HCT116 (cell line): Measurements from ENCODE around the gene RTN4IP1. TPM values are rescaled to one million over a fixed set of nuclear protein-coding genes. Genes with fewer than 3 reads are reported as not detected.

Experiments used
- ATAC-seq: fragments of 200-7000 bp; cut with Tn5 transposase; 2 replicates; pipeline ENCODE4 v1.9.1; 2020; ENCODE audit warnings: mild to moderate bottlenecking, moderate library complexity
- BruUV-seq: library from RNA; stranded (reverse); fragments of 400-500 nt; replicated peaks from 2 replicates; lab custom pipeline; 2021; lab: Mats Ljungman, UMichigan
- CTCF ChIA-PET: fragments of 300-600 bp; sonication (Branson Sonifier 250); formaldehyde crosslinking; loops from one replicate; lab custom pipeline; 2021; ENCODE audit warnings: antibody characterized with exemption; lab: Charles Lee
- POLR2A ChIA-PET: fragments of 300-600, 350-600 bp; sonication (Branson Sonifier 250); formaldehyde crosslinking; loops from one replicate; lab custom pipeline; 2021; ENCODE audit warnings: antibody characterized with exemption; lab: Charles Lee
- RAD21 ChIA-PET, 2 experiments: fragments of 300-600 bp; sonication (Branson Sonifier 250); formaldehyde crosslinking; loops; one replicate each; lab custom pipeline; 2023; ENCODE audit warnings: low total read pairs in 2 of 2; ENCODE audit not compliant: uncharacterized antibody in 2 of 2, unreplicated experiment in 2 of 2, low non-redundant PET in 1 of 2; lab: Charles Lee
- DNase-seq: peaks from one replicate; pipeline ENCODE4 v3.0.0-alpha.2; 2010; ENCODE audit warnings: low read depth, low spot score
- H2AFZ ChIP-seq: fragments of 200-600 bp; shearing (Covaris generic), sonication (generic); 2 replicates; pipeline ENCODE4 v1.6.1; 2017; ENCODE audit warnings: low read depth, mixed run types, mixed read lengths, antibody characterized with exemption, low read length; ENCODE audit not compliant: poor library complexity, severe bottlenecking
- H3K27ac ChIP-seq: 2 replicates; pipeline ENCODE4 v1.5.1; 2012; ENCODE audit warnings: low read depth, low read length
- H3K27me3 ChIP-seq: fragments of 200-600 bp; sonication (generic); 2 replicates; pipeline ENCODE4 v1.6.1; 2016; ENCODE audit warnings: mixed run types, low read length, mixed read lengths; ENCODE audit not compliant: insufficient read depth
- H3K36me3 ChIP-seq, 2 experiments: fragments of 200-500 bp in 1 of 2; fragments of 200-600 bp in 1 of 2; sonication (Bioruptor generic) in 1 of 2; sonication (generic) in 1 of 2; 2 replicates each; pipeline versions ENCODE4 v1.5.1 to v1.6.1; 2014 to 2016; ENCODE audit warnings: low read length in 2 of 2, inconsistent platforms in 1 of 2, mixed read lengths in 1 of 2, mixed run types in 1 of 2; ENCODE audit not compliant: insufficient read depth in 2 of 2, control insufficient read depth in 1 of 2
- H3K4me1 ChIP-seq, 2 experiments: fragments of 200-600 bp in 1 of 2; sonication (generic) in 1 of 2; 2 replicates each; pipeline versions ENCODE4 v1.5.1 to v1.6.1; 2012 to 2017; ENCODE audit warnings: low read length in 2 of 2, inconsistent platforms in 1 of 2, mild to moderate bottlenecking in 1 of 2, mixed read lengths in 1 of 2, mixed run types in 1 of 2, moderate library complexity in 1 of 2; ENCODE audit not compliant: insufficient read depth in 2 of 2, control insufficient read depth in 1 of 2
- H3K4me2 ChIP-seq: fragments of 200-600 bp; sonication (generic); 2 replicates; pipeline ENCODE4 v1.6.1; 2017; ENCODE audit warnings: mixed run types, low read length, mixed read lengths
- H3K4me3 ChIP-seq, 2 experiments: fragments of 200-600 bp in 1 of 2; sonication (generic) in 1 of 2; replicated peaks in 1 of 2; 2 replicates each; pipeline ENCODE4 v1.5.1; 2011 to 2016; ENCODE audit warnings: low read length in 2 of 2, control low read depth in 1 of 2, low read depth in 1 of 2, mild to moderate bottlenecking in 1 of 2, mixed read lengths in 1 of 2, mixed run types in 1 of 2
- H3K79me2 ChIP-seq: fragments of 200-600 bp; sonication (generic); 2 replicates; pipeline ENCODE4 v1.6.1; 2017; ENCODE audit warnings: mild to moderate bottlenecking, mixed run types, low read length, moderate library complexity, mixed read lengths; ENCODE audit not compliant: insufficient read depth
- H3K9ac ChIP-seq: fragments of 200-600 bp; sonication (generic); 2 replicates; pipeline ENCODE4 v1.6.1; 2016; ENCODE audit warnings: low read length, mixed read lengths
- H3K9me2 ChIP-seq: fragments of 200-600 bp; sonication (generic), shearing (Covaris generic); 2 replicates; pipeline ENCODE4 v1.6.1; 2017; ENCODE audit warnings: mixed run types, mild to moderate bottlenecking, moderate library complexity; ENCODE audit not compliant: insufficient read depth
- H3K9me3 ChIP-seq, 2 experiments: fragments of 200-500 bp in 1 of 2; fragments of 200-600 bp in 1 of 2; sonication (Bioruptor generic) in 1 of 2; sonication (generic) in 1 of 2; 2 replicates each; pipeline ENCODE4 v1.6.1; 2014 to 2017; ENCODE audit warnings: low read length in 2 of 2, mixed read lengths in 2 of 2, inconsistent platforms in 1 of 2, low read depth in 1 of 2, mild to moderate bottlenecking in 1 of 2, mixed run types in 1 of 2, moderate library complexity in 1 of 2; ENCODE audit not compliant: control insufficient read depth in 1 of 2, insufficient read depth in 1 of 2
- H4K20me1 ChIP-seq: fragments of 200-600 bp; sonication (generic), shearing (Covaris generic); 2 replicates; pipeline ENCODE4 v1.6.1; 2017; ENCODE audit warnings: mixed run types, mild to moderate bottlenecking, moderate library complexity; ENCODE audit not compliant: insufficient read depth
- CBX3 ChIP-seq: IDR thresholded peaks from 2 replicates; pipeline ENCODE4 v1.6.1; 2012; ENCODE audit warnings: low read depth
- POLR2A ChIP-seq: IDR thresholded peaks from 2 replicates; pipeline ENCODE4 v1.7.0; 2011; ENCODE audit warnings: borderline replicate concordance; ENCODE audit not compliant: insufficient read depth, insufficient read length; ENCODE audit errors: extremely low read depth
- SP1 ChIP-seq: IDR thresholded peaks from 2 replicates; pipeline ENCODE4 v1.6.1; 2012; ENCODE audit warnings: low read depth
- TCF7L2 ChIP-seq: IDR thresholded peaks from 2 replicates; pipeline ENCODE4 v1.7.0; 2011; ENCODE audit warnings: borderline replicate concordance, inconsistent platforms; ENCODE audit not compliant: insufficient read depth, insufficient read length; ENCODE audit errors: extremely low read depth
- ZNF274 ChIP-seq: fragments of 200-500 bp; sonication (Bioruptor generic); IDR thresholded peaks from 2 replicates; pipeline ENCODE4 v1.6.1; 2014; ENCODE audit warnings: mild to moderate bottlenecking, low read depth, low read length, inconsistent platforms
- intact Hi-C: fragments of 100-400 bp; cut with micrococcal nuclease; formaldehyde crosslinking; loops from 2 replicates; pipeline ENCODE4 v1.10.0; 2022
- total RNA-seq: library from RNA; stranded (reverse); gene quantifications from one replicate; pipeline ENCODE4 v1.2.1, GENCODE V29; 2021; ENCODE audit not compliant: unreplicated experiment
- TF ChIP-seq, protein P1 (sequence below), 3 experiments: fragments of 200-600 bp in 1 of 3; sonication (generic) in 1 of 3; IDR thresholded peaks in 2 of 3; conservative IDR thresholded peaks in 1 of 3; 2 replicates each; pipeline ENCODE4 v1.5.1; 2012 to 2017; ENCODE audit warnings: low read depth in 2 of 3, low read length in 2 of 3, antibody characterized with exemption in 1 of 3, borderline replicate concordance in 1 of 3, control low read depth in 1 of 3, mild to moderate bottlenecking in 1 of 3, mixed read lengths in 1 of 3, mixed run types in 1 of 3, moderate library complexity in 1 of 3; ENCODE audit not compliant: insufficient read depth in 1 of 3

Gene RTN4IP1
- total RNA-seq, 1 experiment from 2014 or later = 9.1 TPM

- Histone ChIP-seq H3K27me3 (no peaks in the 10 kb centered on the region), H4K20me1 (no peaks in the 10 kb centered on the region; the same call in 1 of the 2 replicates), H3K9ac (no peak overlapping the region), H3K4me1 (no peaks in the 10 kb centered on the region), H3K9me2 (no peaks in the 10 kb centered on the region), H3K4me2 (no peak overlapping the region), H3K9me3 (no peaks in the 10 kb centered on the region), H3K27ac (no peak overlapping the region), H3K36me3 (no peaks in the 10 kb centered on the region), H3K4me3 (no peak overlapping the region), H3K79me2 (no peaks in the 10 kb centered on the region), H2AFZ (no peak overlapping the region)
- CTCF ChIA-PET = interaction anchor here (0.8 kb wide), 1 partner anchor 14 kb away, joined by 3 read pairs; no protein-coding TSS in a partner anchor
- DNase-seq = no peak
- intact Hi-C loops = no loop called here
- RAD21 ChIA-PET = no interaction called here
- BruUV-seq = no TSS peak
- POLR2A ChIA-PET = no interaction called here
- ATAC-seq = no peak
- TF ChIP-seq TCF7L2 = no peak
Observed at GRCh38 chr6:106622412-106622811, 6.9 kb downstream of the RTN4IP1 start.

DNA sequence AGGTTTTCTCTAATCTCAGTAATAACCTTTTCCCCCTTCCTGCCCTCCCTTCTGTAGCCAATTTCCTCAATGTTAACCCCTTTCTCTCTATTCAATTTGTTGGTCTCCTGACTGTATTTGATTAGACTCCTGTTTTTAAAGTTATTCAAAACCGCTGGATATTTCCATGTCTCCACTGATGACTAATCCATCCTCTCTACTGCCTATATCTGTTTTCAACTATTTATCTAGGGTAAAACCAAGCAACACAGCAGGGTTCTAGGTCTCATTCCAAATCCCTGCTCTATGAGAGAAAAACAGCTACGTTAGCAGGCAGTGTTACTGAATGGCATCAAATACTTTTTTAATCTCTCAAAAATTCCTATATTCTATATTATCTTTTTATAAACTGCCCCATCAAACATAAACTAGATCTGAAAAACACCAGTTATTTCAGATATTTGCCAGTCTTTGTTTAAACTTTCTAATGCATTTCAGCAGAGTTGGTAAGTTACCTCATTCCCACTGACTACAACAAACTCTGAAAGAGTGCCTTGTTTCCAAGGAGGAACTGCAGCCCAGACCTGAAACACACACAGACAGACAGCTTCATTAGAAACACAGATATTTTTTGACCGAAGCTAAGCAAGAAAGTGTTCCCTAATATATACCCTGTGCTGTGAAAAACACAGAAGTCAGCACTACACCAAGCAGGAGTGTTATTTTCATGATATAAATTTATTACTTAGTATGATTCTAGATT is 8.2 kb downstream of the RTN4IP1 start:
- DNase-seq (no peak), ATAC-seq (no peak)
- TF ChIP-seq SP1 (no peak), POLR2A (no peak), CBX3 (no peak), ZNF274 (no peak)
- TF ChIP-seq, protein P1, sequence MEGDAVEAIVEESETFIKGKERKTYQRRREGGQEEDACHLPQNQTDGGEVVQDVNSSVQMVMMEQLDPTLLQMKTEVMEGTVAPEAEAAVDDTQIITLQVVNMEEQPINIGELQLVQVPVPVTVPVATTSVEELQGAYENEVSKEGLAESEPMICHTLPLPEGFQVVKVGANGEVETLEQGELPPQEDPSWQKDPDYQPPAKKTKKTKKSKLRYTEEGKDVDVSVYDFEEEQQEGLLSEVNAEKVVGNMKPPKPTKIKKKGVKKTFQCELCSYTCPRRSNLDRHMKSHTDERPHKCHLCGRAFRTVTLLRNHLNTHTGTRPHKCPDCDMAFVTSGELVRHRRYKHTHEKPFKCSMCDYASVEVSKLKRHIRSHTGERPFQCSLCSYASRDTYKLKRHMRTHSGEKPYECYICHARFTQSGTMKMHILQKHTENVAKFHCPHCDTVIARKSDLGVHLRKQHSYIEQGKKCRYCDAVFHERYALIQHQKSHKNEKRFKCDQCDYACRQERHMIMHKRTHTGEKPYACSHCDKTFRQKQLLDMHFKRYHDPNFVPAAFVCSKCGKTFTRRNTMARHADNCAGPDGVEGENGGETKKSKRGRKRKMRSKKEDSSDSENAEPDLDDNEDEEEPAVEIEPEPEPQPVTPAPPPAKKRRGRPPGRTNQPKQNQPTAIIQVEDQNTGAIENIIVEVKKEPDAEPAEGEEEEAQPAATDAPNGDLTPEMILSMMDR (IDR thresholded peaks at IDR 0.05 in 2 of 3, conservative IDR thresholded peaks at IDR 0.05 in 1 of 3; ENCODE audit: borderline replicate concordance in 1 of 3, insufficient read depth in 1 of 3, low read depth in 2 of 3, low read length in 2 of 3) = no peak
- Histone ChIP-seq H3K9me2 (no peaks in the 10 kb centered on the region), H3K4me1 (no peaks in the 10 kb centered on the region), H3K9ac (no peak overlapping the region), H3K79me2 (no peaks in the 10 kb centered on the region), H3K4me2 (no peak overlapping the region), H2AFZ (no peak overlapping the region), H3K9me3 (no peaks in the 10 kb centered on the region), H3K27ac (no peak overlapping the region), H3K27me3 (no peaks in the 10 kb centered on the region), H4K20me1 (no peaks in the 10 kb centered on the region; the same call in 1 of the 2 replicates), H3K36me3 (no peaks in the 10 kb centered on the region), H3K4me3 (no peak overlapping the region)
- CTCF ChIA-PET = interaction anchor here (0.9 to 1.2 kb wide), 2 partner anchors 11 to 376 kb away, joined by 3 to 6 read pairs; no protein-coding TSS in a partner anchor
- intact Hi-C loops = no loop called here
- no TSS peak for BruUV-seq
- RAD21 ChIA-PET = no interaction called here
- POLR2A ChIA-PET = no interaction called here
